ENCODE results near the gene PLA1A. TPM values are rescaled to one million over a fixed set of nuclear protein-coding genes. Genes with fewer than 3 reads are reported as not detected.
"Not testable (repeated sequence)": the region's sequence is repeated elsewhere in the genome, so short reads cannot be mapped to it uniquely, and the experiment has no call there.

Gene PLA1A
- total RNA-seq, 1 experiment from 2014 or later, result not detected

- no TSS peak for BruUV-seq (replicated peaks)
- Histone ChIP-seq H3K27me3 (replicated peaks; ENCODE audit: insufficient read depth, low read depth, low read length, poor library complexity) (no peaks in the 10 kb centered on the region), H3K4me1 (ENCODE audit: insufficient read depth, low read length, poor library complexity, severe bottlenecking) (no peaks in the 10 kb centered on the region), H3K36me3 (ENCODE audit: insufficient read depth, low read length, poor library complexity, severe bottlenecking) (no peaks in the 10 kb centered on the region), H3K27ac (ENCODE audit: low read depth, low read length, poor library complexity, severe bottlenecking) (no peak overlapping the region), H3K4me3 (ENCODE audit: low read depth, low read length, poor library complexity, severe bottlenecking) (no peak overlapping the region), H3K9me3 (ENCODE audit: low read depth, low read length, poor library complexity, severe bottlenecking) (no peaks in the 10 kb centered on the region)
- no peak for TF ChIP-seq CTCF (conservative IDR thresholded peaks at IDR 0.05; ENCODE audit: low read depth, low read length)
- no peak for TF ChIP-seq EZH2 (IDR thresholded peaks at IDR 0.05; ENCODE audit: borderline replicate concordance, low read depth, low read length, poor library complexity, severe bottlenecking)
- ChIA-PET CTCF (no interaction called here), POLR2A (ENCODE audit: low non-redundant PET) (no interaction called here)
- intact Hi-C loops (cut with micrococcal nuclease; ENCODE audit: unreplicated experiment), result no loop called here
- DNase-seq (ENCODE audit: low spot score), result no peak
These were observed 35.3 kb upstream of the PLA1A start for GRCh38 chr3:119562307-119562961.

GRCh38 chr3:119563334-119563733 lies 34.4 kb upstream of the PLA1A start:
- H3K9me3 ChIP-seq (ENCODE audit: low read depth, low read length, poor library complexity, severe bottlenecking); DNase-seq (ENCODE audit: low spot score); BruUV-seq (replicated peaks); H3K27me3 ChIP-seq (replicated peaks; ENCODE audit: insufficient read depth, low read depth, low read length, poor library complexity); POLR2A ChIA-PET (ENCODE audit: low non-redundant PET); H3K27ac ChIP-seq (ENCODE audit: low read depth, low read length, poor library complexity, severe bottlenecking); intact Hi-C loops (cut with micrococcal nuclease; ENCODE audit: unreplicated experiment); H3K4me3 ChIP-seq (ENCODE audit: low read depth, low read length, poor library complexity, severe bottlenecking); CTCF ChIA-PET; H3K4me1 ChIP-seq (ENCODE audit: insufficient read depth, low read length, poor library complexity, severe bottlenecking); H3K36me3 ChIP-seq (ENCODE audit: insufficient read depth, low read length, poor library complexity, severe bottlenecking): not testable (repeated sequence)

- ChIA-PET POLR2A (ENCODE audit: low non-redundant PET) (no interaction called here), CTCF (no interaction called here)
- BruUV-seq (replicated peaks), result no TSS peak
- H3K27ac ChIP-seq (ENCODE audit: low read depth, low read length, poor library complexity, severe bottlenecking), result no peak overlapping the region
- DNase-seq (ENCODE audit: low spot score), result no peak
- TF ChIP-seq EZH2 (IDR thresholded peaks at IDR 0.05; ENCODE audit: borderline replicate concordance, low read depth, low read length, poor library complexity, severe bottlenecking), result no peak
- TF ChIP-seq CTCF (conservative IDR thresholded peaks at IDR 0.05; ENCODE audit: low read depth, low read length), result no peak
- no peaks in the 10 kb centered on the region for H3K27me3 ChIP-seq (replicated peaks; ENCODE audit: insufficient read depth, low read depth, low read length, poor library complexity)
- H3K4me1 ChIP-seq (ENCODE audit: insufficient read depth, low read length, poor library complexity, severe bottlenecking), result no peaks in the 10 kb centered on the region
- intact Hi-C loops (cut with micrococcal nuclease; ENCODE audit: unreplicated experiment), result no loop called here
- no peaks in the 10 kb centered on the region for H3K9me3 ChIP-seq (ENCODE audit: low read depth, low read length, poor library complexity, severe bottlenecking)
- H3K36me3 ChIP-seq (ENCODE audit: insufficient read depth, low read length, poor library complexity, severe bottlenecking), result no peaks in the 10 kb centered on the region
- no peak overlapping the region for H3K4me3 ChIP-seq (ENCODE audit: low read depth, low read length, poor library complexity, severe bottlenecking)
These were observed 28.5 kb upstream of the PLA1A start for GRCh38 chr3:119569156-119569555.

- DNase-seq (ENCODE audit: low spot score), result no peak
- Histone ChIP-seq H3K4me3 (ENCODE audit: low read depth, low read length, poor library complexity, severe bottlenecking) (no peak overlapping the region), H3K4me1 (ENCODE audit: insufficient read depth, low read length, poor library complexity, severe bottlenecking) (no peaks in the 10 kb centered on the region), H3K27me3 (replicated peaks; ENCODE audit: insufficient read depth, low read depth, low read length, poor library complexity) (no peaks in the 10 kb centered on the region), H3K27ac (ENCODE audit: low read depth, low read length, poor library complexity, severe bottlenecking) (no peak overlapping the region), H3K36me3 (ENCODE audit: insufficient read depth, low read length, poor library complexity, severe bottlenecking) (no peaks in the 10 kb centered on the region), H3K9me3 (ENCODE audit: low read depth, low read length, poor library complexity, severe bottlenecking) (no peaks in the 10 kb centered on the region)
- no TSS peak for BruUV-seq (replicated peaks)
- no peak for TF ChIP-seq EZH2 (IDR thresholded peaks at IDR 0.05; ENCODE audit: borderline replicate concordance, low read depth, low read length, poor library complexity, severe bottlenecking)
- intact Hi-C loops (cut with micrococcal nuclease; ENCODE audit: unreplicated experiment), result no loop called here
- CTCF ChIA-PET, result no interaction called here
- POLR2A ChIA-PET (ENCODE audit: low non-redundant PET), result no interaction called here
These were observed 27.5 kb upstream of the PLA1A start for GRCh38 chr3:119570229-119570628.

Measured in A673 (cell line).